ENCODE results near the gene CEACAM21.

CEACAM21 gene

DNA sequence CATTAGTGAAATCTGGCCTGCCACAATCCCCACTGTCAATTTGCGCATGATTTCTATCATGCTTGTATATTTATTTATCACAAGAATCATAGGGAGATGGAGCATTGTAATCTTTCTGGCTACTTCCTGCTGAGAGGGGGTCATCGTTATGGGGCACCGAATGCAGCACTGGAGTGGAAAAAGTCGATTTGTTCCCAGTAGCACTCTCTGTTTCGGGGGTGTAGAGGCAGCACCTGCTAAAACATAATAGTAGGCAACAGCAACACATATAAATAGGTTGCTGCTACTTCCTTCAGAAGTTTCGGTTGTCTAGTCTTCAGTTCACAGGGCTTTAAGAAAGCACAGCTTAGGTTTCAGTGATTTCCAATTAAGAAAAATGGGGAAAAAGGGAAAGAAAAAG lies 23.4 kb upstream of the CEACAM21 start:
- H4K8ac ChIP-seq (ENCODE audit: low read length): no peak overlapping the region
- no peak overlapping the region for H3K27ac ChIP-seq (ENCODE audit: low read length, poor library complexity, severe bottlenecking)
- H3K18ac ChIP-seq (ENCODE audit: low read depth in 1 of 2, low read length in 2 of 2): no peak overlapping the region
- no peak overlapping the region for H2BK15ac ChIP-seq (ENCODE audit: low read depth, poor library complexity, severe bottlenecking)
- no peak overlapping the region for H3K9ac ChIP-seq (ENCODE audit: low read length)
- peaks cover 18 to 46% of the 10 kb centered on the region in 2 experiments for H3K27me3 ChIP-seq (ENCODE audit: control insufficient read depth in 1 of 2, insufficient read depth in 1 of 2, low read length in 2 of 2)
- H3K9me3 ChIP-seq (ENCODE audit: control insufficient read depth, low read length): peaks cover 3% of the 10 kb centered on the region
- WGBS: 79% methylated on average over 4 of the region's 6 CpGs
- H3K79me1 ChIP-seq (replicated peaks; ENCODE audit: low read length, poor library complexity, severe bottlenecking): no peaks in the 10 kb centered on the region
- no peak overlapping the region for H2BK5ac ChIP-seq (ENCODE audit: low read depth, low read length, poor library complexity, severe bottlenecking)
- no peak overlapping the region for H2BK12ac ChIP-seq (ENCODE audit: low read length in 2 of 2)
- H3K4me3 ChIP-seq (ENCODE audit: insufficient read depth in 1 of 2, low read depth in 1 of 2, low read length in 2 of 2): no peak overlapping the region
- no peak overlapping the region for H4K91ac ChIP-seq (ENCODE audit: low read length)
- no peaks in the 10 kb centered on the region for H3K4me1 ChIP-seq (ENCODE audit: control insufficient read depth, insufficient read depth, low read depth, low read length)
- no peak overlapping the region for H2BK120ac ChIP-seq (ENCODE audit: low read depth, low read length)
- DNase-seq: no peak
- no peak overlapping the region for H3K23ac ChIP-seq (ENCODE audit: low read length in 2 of 2)
- no peak overlapping the region for H3K4me2 ChIP-seq (ENCODE audit: low read length, poor library complexity, severe bottlenecking)
- H3K14ac ChIP-seq (ENCODE audit: low read length in 2 of 2): no peak overlapping the region
- H2AFZ ChIP-seq (ENCODE audit: low read depth, low read length): no peak overlapping the region
- H3K4ac ChIP-seq (ENCODE audit: low read depth in 1 of 2, low read length in 2 of 2): no peak overlapping the region
- no peak overlapping the region for H2AK5ac ChIP-seq (ENCODE audit: low read length, severe bottlenecking)
- no peaks in the 10 kb centered on the region for H3K36me3 ChIP-seq (ENCODE audit: control insufficient read depth in 1 of 2, insufficient read depth in 2 of 2, low read depth in 1 of 2, low read length in 2 of 2)

DNA sequence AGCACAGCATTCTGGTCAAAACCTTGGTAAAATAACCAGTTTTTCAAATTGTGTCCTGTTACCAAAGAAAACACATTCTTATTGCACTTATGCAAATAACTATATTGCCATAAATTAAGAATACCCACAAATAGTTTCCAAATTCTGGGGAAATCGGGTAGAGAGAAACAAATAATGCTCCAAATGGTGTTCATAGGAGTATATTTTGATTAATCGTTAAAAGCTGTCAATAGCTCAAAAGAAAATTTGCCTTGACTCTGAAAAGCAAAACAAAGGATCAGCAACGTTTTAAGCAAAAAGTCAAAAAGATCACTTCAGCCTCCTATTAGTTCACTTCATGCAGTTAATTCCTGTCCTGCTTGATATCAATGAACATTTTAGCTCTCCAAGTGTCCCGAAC lies 22.2 kb upstream of the CEACAM21 start:
- Histone ChIP-seq H4K8ac (ENCODE audit: low read length) (no peak overlapping the region), H2BK15ac (ENCODE audit: low read depth, poor library complexity, severe bottlenecking) (no peak overlapping the region), H3K14ac (ENCODE audit: low read length in 2 of 2) (no peak overlapping the region), H2BK12ac (ENCODE audit: low read length in 2 of 2) (no peak overlapping the region), H3K23ac (ENCODE audit: low read length in 2 of 2) (no peak overlapping the region), H3K4ac (ENCODE audit: low read depth in 1 of 2, low read length in 2 of 2) (no peak overlapping the region), H3K4me3 (ENCODE audit: insufficient read depth in 1 of 2, low read depth in 1 of 2, low read length in 2 of 2) (no peak overlapping the region), H2AK5ac (ENCODE audit: low read length, severe bottlenecking) (no peak overlapping the region), H2BK5ac (ENCODE audit: low read depth, low read length, poor library complexity, severe bottlenecking) (no peak overlapping the region), H3K36me3 (ENCODE audit: control insufficient read depth in 1 of 2, insufficient read depth in 2 of 2, low read depth in 1 of 2, low read length in 2 of 2) (no peaks in the 10 kb centered on the region), H3K79me1 (replicated peaks; ENCODE audit: low read length, poor library complexity, severe bottlenecking) (no peaks in the 10 kb centered on the region), H4K91ac (ENCODE audit: low read length) (no peak overlapping the region), H3K4me1 (ENCODE audit: control insufficient read depth, insufficient read depth, low read depth, low read length) (no peaks in the 10 kb centered on the region), H3K18ac (ENCODE audit: low read depth in 1 of 2, low read length in 2 of 2) (no peak overlapping the region), H2BK120ac (ENCODE audit: low read depth, low read length) (no peak overlapping the region), H3K27ac (ENCODE audit: low read length, poor library complexity, severe bottlenecking) (no peak overlapping the region), H3K9me3 (ENCODE audit: control insufficient read depth, low read length) (peaks cover 3% of the 10 kb centered on the region), H3K27me3 (ENCODE audit: control insufficient read depth in 1 of 2, insufficient read depth in 1 of 2, low read length in 2 of 2) (peaks cover 16 to 47% of the 10 kb centered on the region in 2 experiments), H2AFZ (ENCODE audit: low read depth, low read length) (no peak overlapping the region), H3K4me2 (ENCODE audit: low read length, poor library complexity, severe bottlenecking) (no peak overlapping the region), H3K9ac (ENCODE audit: low read length) (no peak overlapping the region)
- DNase-seq: no peak
- WGBS: 48% methylated on average over 2 of the region's 4 CpGs

DNA sequence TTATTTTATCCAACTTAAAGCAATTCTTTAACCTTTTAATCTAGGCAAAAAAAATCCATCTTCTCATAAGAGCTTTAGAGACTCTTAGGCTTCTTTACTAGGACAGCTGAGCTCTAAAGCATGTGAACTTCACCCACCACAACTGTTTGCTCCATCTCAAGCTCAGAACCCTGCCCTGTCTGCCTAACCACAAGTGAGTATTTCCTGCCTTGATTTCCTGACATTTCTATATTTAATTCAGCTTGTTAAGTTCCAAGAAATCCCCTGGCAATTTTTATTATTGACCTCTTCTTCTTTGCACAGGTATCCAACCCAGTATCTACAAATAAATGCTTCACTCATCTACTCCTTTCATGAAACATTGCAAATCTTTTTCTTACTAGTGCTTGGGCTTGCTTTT lies 21.1 kb upstream of the CEACAM21 start:
- Histone ChIP-seq H3K4me3 (ENCODE audit: insufficient read depth in 1 of 2, low read depth in 1 of 2, low read length in 2 of 2) (no peak overlapping the region), H4K8ac (ENCODE audit: low read length) (no peak overlapping the region), H2BK15ac (ENCODE audit: low read depth, poor library complexity, severe bottlenecking) (no peak overlapping the region), H3K18ac (ENCODE audit: low read depth in 1 of 2, low read length in 2 of 2) (no peak overlapping the region), H2AK5ac (ENCODE audit: low read length, severe bottlenecking) (no peak overlapping the region), H2BK120ac (ENCODE audit: low read depth, low read length) (no peak overlapping the region), H3K27ac (ENCODE audit: low read length, poor library complexity, severe bottlenecking) (no peak overlapping the region), H3K4ac (ENCODE audit: low read depth in 1 of 2, low read length in 2 of 2) (no peak overlapping the region), H2BK5ac (ENCODE audit: low read depth, low read length, poor library complexity, severe bottlenecking) (no peak overlapping the region), H3K9ac (ENCODE audit: low read length) (no peak overlapping the region), H2BK12ac (ENCODE audit: low read length in 2 of 2) (no peak overlapping the region), H3K4me2 (ENCODE audit: low read length, poor library complexity, severe bottlenecking) (no peak overlapping the region), H3K9me3 (ENCODE audit: control insufficient read depth, low read length) (peaks cover 3% of the 10 kb centered on the region), H2AFZ (ENCODE audit: low read depth, low read length) (no peak overlapping the region), H3K4me1 (ENCODE audit: control insufficient read depth, insufficient read depth, low read depth, low read length) (no peaks in the 10 kb centered on the region), H3K36me3 (ENCODE audit: control insufficient read depth in 1 of 2, insufficient read depth in 2 of 2, low read depth in 1 of 2, low read length in 2 of 2) (no peaks in the 10 kb centered on the region), H3K14ac (ENCODE audit: low read length in 2 of 2) (no peak overlapping the region), H4K91ac (ENCODE audit: low read length) (no peak overlapping the region), H3K79me1 (replicated peaks; ENCODE audit: low read length, poor library complexity, severe bottlenecking) (no peaks in the 10 kb centered on the region), H3K27me3 (ENCODE audit: control insufficient read depth in 1 of 2, insufficient read depth in 1 of 2, low read length in 2 of 2) (peaks cover 6 to 53% of the 10 kb centered on the region in 2 experiments), H3K23ac (ENCODE audit: low read length in 2 of 2) (no peak overlapping the region)
- DNase-seq: peak; percentile 11

DNA sequence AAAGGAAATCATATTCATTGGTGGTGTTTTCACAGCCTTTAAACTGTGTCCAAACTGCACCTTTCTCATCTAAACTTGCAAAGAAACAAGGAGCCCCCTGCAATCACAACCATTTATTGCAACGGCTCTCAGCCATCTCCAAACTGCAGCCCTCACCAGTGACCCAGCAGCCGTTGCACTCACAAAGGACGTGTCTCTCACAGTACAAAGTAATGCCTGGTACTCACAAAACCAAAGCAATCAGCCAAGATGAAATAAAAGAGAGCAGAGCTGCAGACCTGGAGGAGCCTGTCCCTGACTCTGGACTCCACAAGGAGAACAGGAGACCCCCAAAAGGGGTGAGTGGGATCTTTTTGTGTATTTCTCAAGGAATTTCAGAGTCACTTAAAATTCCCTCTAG lies 20.2 kb upstream of the CEACAM21 start:
- no peaks in the 10 kb centered on the region for H3K79me1 ChIP-seq (replicated peaks; ENCODE audit: low read length, poor library complexity, severe bottlenecking)
- H3K23ac ChIP-seq (ENCODE audit: low read length in 2 of 2): no peak overlapping the region
- no peak overlapping the region for H2BK5ac ChIP-seq (ENCODE audit: low read depth, low read length, poor library complexity, severe bottlenecking)
- no peak overlapping the region for H3K14ac ChIP-seq (ENCODE audit: low read length in 2 of 2)
- H2BK120ac ChIP-seq (ENCODE audit: low read depth, low read length): no peak overlapping the region
- H3K4me2 ChIP-seq (ENCODE audit: low read length, poor library complexity, severe bottlenecking): no peak overlapping the region
- H3K36me3 ChIP-seq (ENCODE audit: control insufficient read depth in 1 of 2, insufficient read depth in 2 of 2, low read depth in 1 of 2, low read length in 2 of 2): no peaks in the 10 kb centered on the region
- 43% methylated on average over 3 of the region's 3 CpGs for WGBS
- no peak overlapping the region for H3K9ac ChIP-seq (ENCODE audit: low read length)
- H2AK5ac ChIP-seq (ENCODE audit: low read length, severe bottlenecking): no peak overlapping the region
- DNase-seq: no peak
- peaks cover 6 to 56% of the 10 kb centered on the region in 2 experiments for H3K27me3 ChIP-seq (ENCODE audit: control insufficient read depth in 1 of 2, insufficient read depth in 1 of 2, low read length in 2 of 2)
- no peak overlapping the region for H2BK15ac ChIP-seq (ENCODE audit: low read depth, poor library complexity, severe bottlenecking)
- no peak overlapping the region for H2BK12ac ChIP-seq (ENCODE audit: low read length in 2 of 2)
- H3K4me3 ChIP-seq (ENCODE audit: insufficient read depth in 1 of 2, low read depth in 1 of 2, low read length in 2 of 2): no peak overlapping the region
- H4K91ac ChIP-seq (ENCODE audit: low read length): no peak overlapping the region
- H3K4ac ChIP-seq (ENCODE audit: low read depth in 1 of 2, low read length in 2 of 2): no peak overlapping the region
- peaks cover 3% of the 10 kb centered on the region for H3K9me3 ChIP-seq (ENCODE audit: control insufficient read depth, low read length)
- no peak overlapping the region for H3K18ac ChIP-seq (ENCODE audit: low read depth in 1 of 2, low read length in 2 of 2)
- no peak overlapping the region for H3K27ac ChIP-seq (ENCODE audit: low read length, poor library complexity, severe bottlenecking)
- H4K8ac ChIP-seq (ENCODE audit: low read length): no peak overlapping the region
- no peaks in the 10 kb centered on the region for H3K4me1 ChIP-seq (ENCODE audit: control insufficient read depth, insufficient read depth, low read depth, low read length)
- no peak overlapping the region for H2AFZ ChIP-seq (ENCODE audit: low read depth, low read length)

All from mesenchymal stem cell (in vitro differentiated cells and primary cell).